HCT116 (cell line): Measurements from ENCODE around the gene PFDN2.
"Not testable (repeated sequence)": the region's sequence is repeated elsewhere in the genome, so short reads cannot be mapped to it uniquely, and the experiment has no call there.

Source experiments
- CTCF ChIP-seq, 3 experiments: fragments of 200-600 bp in 1 of 3; sonication (generic) in 1 of 3; IDR thresholded peaks in 2 of 3; conservative IDR thresholded peaks in 1 of 3; 2 replicates each; pipeline ENCODE4 v1.5.1; 2012 to 2017; ENCODE audit warnings: low read depth in 2 of 3, low read length in 2 of 3, antibody characterized with exemption in 1 of 3, borderline replicate concordance in 1 of 3, control low read depth in 1 of 3, mild to moderate bottlenecking in 1 of 3, mixed read lengths in 1 of 3, mixed run types in 1 of 3, moderate library complexity in 1 of 3; ENCODE audit not compliant: insufficient read depth in 1 of 3
- POLR2A ChIP-seq: IDR thresholded peaks from 2 replicates; pipeline ENCODE4 v1.7.0; 2011; ENCODE audit warnings: borderline replicate concordance; ENCODE audit not compliant: insufficient read depth, insufficient read length; ENCODE audit errors: extremely low read depth
- REST ChIP-seq: IDR thresholded peaks from 2 replicates; pipeline ENCODE4 v1.6.1; 2012; ENCODE audit warnings: low read depth
- YY1 ChIP-seq: IDR thresholded peaks from 2 replicates; pipeline ENCODE4 v1.6.1; 2011; ENCODE audit warnings: low read length, low read depth, moderate library complexity, mild to moderate bottlenecking; ENCODE audit not compliant: insufficient replicate concordance; ENCODE audit errors: extremely low read depth
- ZNF274 ChIP-seq: fragments of 200-500 bp; sonication (Bioruptor generic); IDR thresholded peaks from 2 replicates; pipeline ENCODE4 v1.6.1; 2014; ENCODE audit warnings: mild to moderate bottlenecking, low read depth, low read length, inconsistent platforms

GRCh38 chr1:161115961-161116360, 1.9 kb downstream of the PFDN2 start:
- not testable (repeated sequence) for TF ChIP-seq CTCF (IDR thresholded peaks at IDR 0.05 in 2 of 3, conservative IDR thresholded peaks at IDR 0.05 in 1 of 3; ENCODE audit: borderline replicate concordance in 1 of 3, insufficient read depth in 1 of 3, low read depth in 2 of 3, low read length in 2 of 3); YY1; ZNF274; REST; POLR2A
